Urinary bladder (tissue), 4 donors: Measurements from ENCODE around the gene DENND4A. TPM values are rescaled to one million over a fixed set of nuclear protein-coding genes. Genes with fewer than 3 reads are reported as not detected.
"Not testable (repeated sequence)": the region's sequence is repeated elsewhere in the genome, so short reads cannot be mapped to it uniquely, and the experiment has no call there.

Source experiments
- DNase-seq: peaks from one replicate; pipeline ENCODE4 v3.0.0-alpha.2; 2015; ENCODE audit errors: extremely low spot score
- H3K27ac ChIP-seq: one replicate; pipeline ENCODE4 v1.5.1; 2013; ENCODE audit warnings: low read depth, mild to moderate bottlenecking, moderate library complexity
- H3K36me3 ChIP-seq: one replicate; pipeline ENCODE4 v1.6.1; 2013; ENCODE audit warnings: mild to moderate bottlenecking, moderate library complexity; ENCODE audit not compliant: insufficient read depth
- H3K4me1 ChIP-seq: one replicate; pipeline ENCODE4 v1.6.1; 2013; ENCODE audit warnings: mild to moderate bottlenecking, moderate library complexity; ENCODE audit not compliant: insufficient read depth
- H3K4me3 ChIP-seq: one replicate; pipeline ENCODE4 v1.5.1; 2013; ENCODE audit warnings: low read depth, low read length
- WGBS: extraction: QIAGEN DNeasy Blood & Tissue Kit; methylation state at CpG from one replicate; pipeline ENCODE4 v1.1.7; 2013; 5-methylcytosine and 5-hydroxymethylcytosine counted together
- polyA plus RNA-seq: library from polyadenylated mRNA; stranded (reverse); fragments of 200-250 nt; gene quantifications from one replicate; pipeline ENCODE4 v1.2.3, GENCODE V29; 2013
- total RNA-seq: library from RNA; depleted of rRNA; stranded (reverse); fragments of >200 nt; gene quantifications from one replicate; pipeline ENCODE4 v1.2.3, GENCODE V29; 2014
- donor health status: healthy with polysubstance abuse.
- donor health status: healthy.

The DENND4A gene
- total and polyA plus RNA-seq, 2 donors = 8.5 to 56.4 TPM

DNA sequence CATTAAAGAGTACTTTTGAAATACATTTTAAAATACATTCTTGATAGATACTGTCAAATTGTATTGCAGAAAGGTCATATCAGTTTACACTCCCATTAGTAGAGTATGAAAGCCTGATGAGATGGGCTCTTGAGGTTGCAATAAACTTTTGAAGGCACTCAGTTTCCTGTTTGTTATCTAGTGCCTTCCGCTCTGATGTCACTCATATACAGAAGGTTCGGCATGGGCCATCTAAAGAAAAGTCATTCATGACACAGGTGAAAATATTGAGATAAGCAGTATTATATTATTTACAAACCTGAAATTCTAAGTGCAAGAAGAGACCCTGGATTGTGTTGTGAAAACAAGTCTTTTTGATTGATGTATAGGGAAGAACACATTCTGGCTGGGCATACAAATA, 36.5 kb upstream of the DENND4A start:
- no peak for DNase-seq
- 89% methylated on average over 2 of the region's 2 CpGs for WGBS
- Histone ChIP-seq H3K4me3 (no peak overlapping the region), H3K27ac (no peak overlapping the region), H3K36me3 (no peaks in the 10 kb centered on the region), H3K4me1 (no peaks in the 10 kb centered on the region)

DNA sequence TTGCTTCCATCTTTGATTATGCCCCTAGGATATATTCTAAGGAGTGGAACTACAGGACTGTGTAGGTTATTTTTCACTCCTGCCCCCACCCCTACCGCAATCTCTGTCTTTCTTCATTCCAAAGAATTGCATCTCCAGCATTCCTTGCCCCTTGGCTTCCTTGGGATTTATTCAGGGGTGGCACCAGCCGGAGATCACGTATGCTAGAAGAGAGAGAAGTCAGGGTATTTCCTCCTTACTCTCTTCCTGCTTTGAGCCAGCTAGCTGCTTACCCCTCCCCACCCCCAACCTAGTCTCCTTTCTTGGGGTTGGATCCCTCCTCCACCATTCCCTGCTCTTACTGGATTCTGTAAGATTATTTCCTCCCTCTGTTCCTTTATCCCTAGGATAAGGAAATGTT, 35.0 kb upstream of the DENND4A start:
- 66% methylated on average over 3 of the region's 3 CpGs for WGBS
- no peak overlapping the region for H3K27ac ChIP-seq
- no peaks in the 10 kb centered on the region for H3K4me1 ChIP-seq
- H3K4me3 ChIP-seq = no peak overlapping the region
- no peak for DNase-seq
- no peaks in the 10 kb centered on the region for H3K36me3 ChIP-seq

DNA sequence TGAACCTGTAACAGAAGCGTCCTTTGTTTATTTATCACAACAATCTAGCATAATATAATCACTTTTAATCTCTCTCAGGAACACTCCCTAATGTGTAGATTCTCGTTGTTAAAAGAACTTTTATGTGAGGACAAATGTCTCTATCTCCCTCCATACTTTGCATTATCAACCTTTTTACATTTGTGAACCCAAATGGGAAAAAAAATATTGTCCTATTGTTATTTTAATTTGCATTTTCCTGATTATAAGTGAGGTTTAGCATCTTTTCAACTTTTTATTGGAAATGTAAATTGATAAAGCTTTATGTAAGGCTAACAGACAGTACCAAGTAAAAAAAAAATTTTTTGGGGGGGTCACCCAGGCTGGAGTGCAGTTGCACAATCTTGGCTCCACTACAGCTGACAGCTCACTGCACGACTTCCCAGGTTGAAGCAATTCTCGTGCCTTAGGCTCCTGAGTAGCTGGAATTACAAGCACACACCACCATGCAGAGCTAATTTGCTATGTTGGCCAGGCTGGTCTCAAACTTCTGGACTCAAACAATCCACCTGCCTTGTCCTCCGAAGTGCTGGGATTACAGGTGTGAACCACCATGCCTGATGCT, 33.0 kb upstream of the DENND4A start:
- Histone ChIP-seq H3K27ac (no peak overlapping the region), H3K36me3 (no peaks in the 10 kb centered on the region), H3K4me1 (no peaks in the 10 kb centered on the region), H3K4me3 (no peak overlapping the region)
- DNase-seq = no peak
- 64% methylated on average over 5 of the region's 5 CpGs for WGBS

DNA sequence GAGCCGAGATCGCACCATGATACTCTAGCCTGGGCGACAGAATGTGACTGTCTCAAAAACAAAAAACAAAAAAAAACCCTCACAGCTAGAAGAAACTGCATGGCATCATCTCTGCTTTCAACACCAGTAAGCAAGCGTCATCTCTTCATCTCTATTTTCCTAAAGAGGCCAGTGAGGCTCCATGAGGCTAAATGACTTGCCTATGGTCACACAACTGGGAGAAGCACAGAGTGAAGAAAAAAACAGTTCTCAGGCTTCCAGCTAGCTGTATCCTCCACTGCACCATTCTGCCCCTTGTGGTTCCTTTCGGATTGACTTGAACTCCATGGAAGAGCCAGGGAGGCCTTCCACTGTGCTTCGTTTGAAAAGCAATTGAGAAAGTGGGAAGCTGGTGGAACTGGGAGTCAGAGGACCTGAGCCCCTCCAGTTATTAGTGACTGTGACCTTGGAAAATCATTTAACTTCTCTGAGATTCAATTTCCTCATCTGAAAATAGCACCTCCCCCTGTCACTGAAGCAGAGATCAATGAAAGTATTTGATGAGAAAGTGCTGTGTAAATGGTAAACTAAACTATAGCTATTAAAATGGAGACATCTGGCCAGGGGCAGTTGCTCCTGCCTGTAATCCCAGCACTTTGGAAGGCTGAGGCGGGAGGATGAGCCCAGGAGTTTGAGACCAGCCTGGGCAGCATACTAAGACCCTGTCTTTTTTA, 32.1 kb upstream of the DENND4A start:
- no peak for DNase-seq
- Histone ChIP-seq H3K36me3 (no peaks in the 10 kb centered on the region), H3K4me1 (no peaks in the 10 kb centered on the region), H3K27ac (no peak overlapping the region), H3K4me3 (no peak overlapping the region)
- WGBS = 69% methylated on average over 7 of the region's 7 CpGs

DNA sequence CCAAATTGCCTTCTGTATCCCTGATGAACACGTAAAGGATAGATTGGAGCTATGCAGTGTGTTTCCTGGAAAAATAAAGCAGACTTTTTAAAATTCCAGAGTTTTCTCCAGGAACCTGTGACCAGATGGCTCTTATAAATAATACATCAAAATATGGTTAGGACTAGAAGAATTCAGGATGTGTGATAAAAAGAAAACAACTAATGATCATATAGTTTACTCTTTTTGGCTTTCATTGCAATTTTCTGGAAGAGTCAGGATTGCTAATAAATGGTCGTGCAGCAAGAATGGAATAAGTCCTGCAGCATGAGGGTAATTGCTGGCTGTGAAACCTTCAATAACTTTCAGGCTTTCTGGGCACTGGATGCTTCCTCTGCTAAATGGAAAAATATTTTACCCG, 30.2 kb upstream of the DENND4A start:
- Histone ChIP-seq H3K27ac (no peak overlapping the region), H3K4me3 (no peak overlapping the region), H3K36me3 (no peaks in the 10 kb centered on the region), H3K4me1 (no peaks in the 10 kb centered on the region)
- no peak for DNase-seq
- WGBS = 31% methylated on average over 3 of the region's 3 CpGs

DNA sequence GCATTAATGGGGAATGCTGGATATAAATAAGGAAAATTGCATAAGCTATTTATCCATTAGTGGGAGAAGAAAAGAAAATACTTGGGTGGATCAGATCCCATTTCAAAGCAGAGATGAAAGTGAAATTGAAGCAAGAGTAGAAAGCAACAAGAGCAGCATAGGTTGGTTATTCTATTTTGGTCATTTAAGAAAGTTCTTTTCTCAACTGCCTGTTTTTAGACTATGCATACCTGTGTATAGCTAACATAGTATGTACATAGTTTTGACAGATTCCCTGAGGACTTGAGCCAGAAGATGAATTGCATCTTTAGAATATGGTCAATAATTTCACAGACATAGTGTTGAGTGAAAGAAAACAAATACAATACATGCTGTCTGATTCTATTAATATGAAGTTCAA, 29.0 kb upstream of the DENND4A start:
- no peak for DNase-seq
- Histone ChIP-seq H3K36me3 (no peaks in the 10 kb centered on the region), H3K4me3 (no peak overlapping the region)

DNA sequence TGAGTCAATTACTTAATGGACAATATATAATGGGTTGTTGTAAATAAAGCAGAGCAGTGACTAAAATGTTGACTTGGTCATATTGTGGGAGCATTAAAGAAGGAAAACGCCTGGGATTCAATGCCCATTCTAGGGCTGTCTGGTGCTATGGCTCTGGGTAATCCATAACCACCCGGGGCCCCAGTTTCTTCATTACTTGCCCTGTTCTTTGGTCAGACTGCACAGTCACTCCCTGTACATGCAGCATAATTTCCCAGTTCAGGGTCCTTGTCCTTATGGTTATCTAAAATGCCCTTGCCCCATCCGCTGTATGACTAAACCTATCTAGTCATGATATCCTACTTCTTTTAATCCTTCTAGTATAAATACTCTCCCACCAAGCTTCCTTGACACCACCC, 27.5 kb upstream of the DENND4A start:
- no peak for DNase-seq
- H3K27ac ChIP-seq = peak overlapping the region; percentile 23
- H3K36me3 ChIP-seq = no peaks in the 10 kb centered on the region
- H3K4me3 ChIP-seq = no peak overlapping the region
- no peaks in the 10 kb centered on the region for H3K4me1 ChIP-seq
- 80% methylated on average over 3 of the region's 3 CpGs for WGBS

More for the DNA sequence above, 29.0 kb upstream of the DENND4A start:
- Histone ChIP-seq H3K4me1 (no peaks in the 10 kb centered on the region), H3K27ac (no peak overlapping the region)

DNA sequence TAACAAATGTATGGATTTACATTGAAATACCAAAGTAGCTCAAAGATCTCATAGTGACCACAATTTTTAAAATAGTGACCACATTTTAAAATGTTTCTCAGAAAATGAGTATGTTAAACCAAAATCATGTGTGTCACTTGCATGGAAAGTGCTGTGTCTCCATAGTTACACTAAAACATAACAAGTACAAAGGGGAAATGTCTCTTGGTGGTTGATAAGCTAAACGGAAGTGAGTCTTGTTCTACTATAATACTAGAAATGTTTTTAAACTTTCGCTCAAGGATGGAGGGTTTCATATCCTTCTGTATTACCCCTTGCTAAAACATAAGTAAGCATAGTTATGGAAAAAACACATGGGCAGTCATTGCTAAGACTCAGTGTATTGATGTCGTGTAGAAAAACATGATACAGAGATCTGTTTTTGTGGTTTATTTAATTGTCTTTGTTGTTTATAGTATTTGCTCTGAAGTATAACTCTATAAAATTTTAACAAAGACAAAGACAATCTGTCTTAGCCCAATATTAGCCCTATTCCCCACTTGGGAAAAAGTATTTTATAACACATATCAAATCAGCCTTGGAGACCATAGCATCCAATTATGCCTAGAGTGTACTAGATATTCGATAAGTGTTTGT, 27.0 kb upstream of the DENND4A start:
- 38% methylated on average over 4 of the region's 4 CpGs for WGBS
- no peak for DNase-seq
- Histone ChIP-seq H3K36me3 (no peaks in the 10 kb centered on the region), H3K4me3 (no peak overlapping the region), H3K4me1 (no peaks in the 10 kb centered on the region), H3K27ac (peak overlapping the region; percentile 23)

DNA sequence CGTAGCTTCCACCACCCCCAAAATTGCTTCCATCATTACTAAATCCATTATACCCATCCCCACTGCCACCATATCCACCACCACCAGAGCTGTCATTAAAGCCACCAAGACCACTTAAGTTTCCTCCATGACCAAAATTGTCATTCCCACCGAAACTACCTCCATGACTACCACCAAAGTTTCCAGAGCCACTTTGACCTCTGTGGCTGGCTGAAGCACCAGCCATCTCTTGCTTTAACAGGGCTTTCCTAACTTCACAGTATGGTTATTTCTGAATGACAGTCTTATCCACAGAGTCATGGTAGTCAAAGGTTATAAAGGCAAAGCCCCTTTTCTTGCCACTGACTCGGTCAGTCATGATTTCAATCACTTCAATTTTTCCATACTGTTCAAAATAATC, 24.3 kb upstream of the DENND4A start:
- Histone ChIP-seq H3K4me1 (no peaks in the 10 kb centered on the region), H3K27ac (no peak overlapping the region), H3K4me3 (no peak overlapping the region), H3K36me3 (no peaks in the 10 kb centered on the region)
- WGBS = 93% methylated on average over 3 of the region's 3 CpGs
- no peak for DNase-seq

DNA sequence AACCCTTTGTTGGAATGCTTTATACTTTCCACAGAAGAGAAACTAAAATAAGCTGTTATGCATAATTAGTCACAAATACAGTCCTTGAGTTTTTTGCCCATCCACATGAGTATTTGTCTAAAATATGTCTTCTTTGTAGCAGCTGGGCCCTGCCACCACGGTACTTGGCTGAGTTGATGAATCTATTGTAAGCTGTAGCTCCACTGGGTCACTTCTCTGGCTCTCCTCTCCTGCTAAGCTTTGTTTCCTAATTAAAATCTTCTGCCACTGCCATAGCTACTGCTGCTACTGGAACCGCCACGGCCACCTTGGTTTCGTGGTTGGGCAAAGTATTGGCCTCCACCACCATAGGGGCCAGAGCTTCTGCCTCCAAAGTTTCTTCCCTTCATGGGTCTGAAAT, 23.9 kb upstream of the DENND4A start:
- H3K4me3 ChIP-seq, DNase-seq, H3K4me1 ChIP-seq, H3K36me3 ChIP-seq, H3K27ac ChIP-seq: not testable (repeated sequence)
- WGBS = 65% methylated on average over 4 of the region's 4 CpGs

DNA sequence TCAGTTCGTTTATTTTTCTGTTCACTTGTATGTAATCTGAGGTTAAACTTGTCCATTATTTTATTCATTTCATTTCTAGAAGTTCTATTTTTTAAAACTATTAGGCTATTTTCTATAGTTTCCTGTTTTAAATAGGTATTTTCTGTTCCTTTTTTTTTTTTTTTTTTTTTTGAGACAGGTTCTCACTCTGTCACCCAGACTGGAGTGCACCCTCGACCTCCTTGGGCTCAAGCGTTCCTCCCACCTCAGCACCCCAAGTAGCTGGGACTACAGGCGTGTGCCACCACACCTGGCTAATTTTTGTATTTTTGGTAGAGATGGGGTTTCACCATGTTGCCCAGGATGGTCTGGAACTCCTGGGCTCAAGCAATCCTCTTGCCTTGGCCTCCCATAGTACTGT, 22.2 kb upstream of the DENND4A start:
- 67% methylated on average over 4 of the region's 4 CpGs for WGBS
- not testable (repeated sequence) for H3K27ac ChIP-seq, H3K36me3 ChIP-seq, H3K4me1 ChIP-seq, DNase-seq, H3K4me3 ChIP-seq

DNA sequence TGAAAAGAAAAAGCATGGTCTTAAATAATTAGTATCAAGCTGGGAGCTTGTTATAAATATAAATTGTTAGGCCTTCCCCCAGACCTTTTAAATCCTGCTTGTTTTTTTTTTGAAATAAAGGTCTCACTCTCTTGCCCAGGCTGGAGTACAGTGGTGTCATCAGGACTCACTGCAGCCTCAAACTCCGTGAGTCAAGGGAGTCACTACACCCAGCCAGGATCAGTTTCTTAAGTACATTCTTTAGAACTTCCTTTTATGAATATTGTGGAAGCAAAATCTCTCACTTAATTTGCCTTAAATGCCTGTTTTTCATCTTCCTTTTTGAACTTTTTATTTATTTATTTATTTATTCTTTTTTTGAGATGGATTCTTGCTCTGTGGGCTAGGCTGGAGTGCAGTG, 20.8 kb upstream of the DENND4A start:
- DNase-seq = no peak
- H3K27ac ChIP-seq = no peak overlapping the region
- 96% methylated on average over 1 of the region's 1 CpG for WGBS
- H3K4me1 ChIP-seq = peaks cover 1% of the 10 kb centered on the region
- H3K4me3 ChIP-seq = no peak overlapping the region
- no peaks in the 10 kb centered on the region for H3K36me3 ChIP-seq

DNA sequence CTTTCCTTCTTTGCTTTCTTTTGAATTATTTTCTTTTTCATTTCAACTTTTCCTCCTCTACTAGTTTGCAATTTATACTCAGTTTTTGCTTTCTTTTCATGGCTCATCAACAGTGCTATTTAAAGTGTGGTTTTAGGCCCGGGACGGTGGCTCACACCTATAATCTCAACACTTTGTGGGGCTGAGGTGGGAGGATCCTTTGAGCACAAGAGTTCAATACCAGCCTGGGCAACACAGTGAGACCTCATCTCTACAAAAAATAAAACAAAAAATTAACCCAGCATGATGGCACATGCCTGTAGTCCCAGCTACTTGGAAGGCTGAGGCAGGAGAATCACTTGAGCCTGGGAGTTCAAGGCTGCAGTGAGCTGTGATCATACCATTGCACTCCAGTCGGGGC, 20.4 kb upstream of the DENND4A start:
- Histone ChIP-seq H3K4me1 (peaks cover 1% of the 10 kb centered on the region), H3K27ac (no peak overlapping the region), H3K4me3 (no peak overlapping the region), H3K36me3 (no peaks in the 10 kb centered on the region)
- 58% methylated on average over 3 of the region's 3 CpGs for WGBS
- no peak for DNase-seq

DNA sequence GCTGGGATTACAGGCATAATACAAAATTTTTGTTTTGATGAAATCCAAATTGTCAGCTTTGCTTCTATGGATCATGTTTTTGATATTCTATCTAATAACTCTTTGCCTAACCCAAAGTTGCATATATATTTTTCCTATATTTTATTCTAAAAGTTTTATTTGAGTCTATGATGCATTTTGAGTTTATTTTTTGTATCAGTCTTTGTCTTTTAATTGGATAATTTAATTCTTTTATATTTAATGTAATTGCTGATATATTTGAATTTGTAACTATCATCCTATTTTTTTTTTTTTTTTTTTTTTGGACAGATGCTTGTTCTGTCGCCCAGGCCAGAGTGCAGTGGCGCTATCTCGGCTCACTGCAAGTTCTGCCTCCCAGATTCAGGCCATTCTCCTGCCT, 19.7 kb upstream of the DENND4A start:
- no peaks in the 10 kb centered on the region for H3K36me3 ChIP-seq
- over 99% methylated on average over 3 of the region's 3 CpGs for WGBS
- no peak overlapping the region for H3K27ac ChIP-seq
- no peak for DNase-seq
- H3K4me1 ChIP-seq = peaks cover 1% of the 10 kb centered on the region
- no peak overlapping the region for H3K4me3 ChIP-seq
